GM18951 (cell line): ENCODE results near the gene PLEKHG3.

ENCODE experiments used
- POLR2A ChIP-seq: IDR thresholded peaks from 4 replicates; pipeline ENCODE4 v1.6.1; 2011; ENCODE audit warnings: mild to moderate bottlenecking; ENCODE audit not compliant: insufficient read length, insufficient read depth; ENCODE audit errors: extremely low read depth
- in situ Hi-C: fragments of 300-500 bp; cut with MboI; formaldehyde crosslinking; loops from one replicate; pipeline ENCODE4 v1.12.0; 2022; ENCODE audit warnings: low sequenced_read_pairs, mixed read lengths, inconsistent platforms; ENCODE audit not compliant: unreplicated experiment

PLEKHG3 gene

GRCh38 chr14:64692986-64693809 lies 11.0 kb upstream of the PLEKHG3 start:
- TF ChIP-seq POLR2A = no peak
- in situ Hi-C loops = no loop called here

- in situ Hi-C loops = no loop called here
- no peak for TF ChIP-seq POLR2A
Observed at GRCh38 chr14:64693810-64694165, 10.4 kb upstream of the PLEKHG3 start.

- no peak for TF ChIP-seq POLR2A
- in situ Hi-C loops = no loop called here
Observed at GRCh38 chr14:64695071-64695470, 9.2 kb upstream of the PLEKHG3 start.

- in situ Hi-C loops = no loop called here
- TF ChIP-seq POLR2A = no peak
Observed at GRCh38 chr14:64696355-64696857, 7.8 kb upstream of the PLEKHG3 start.

- TF ChIP-seq POLR2A = no peak
Observed at GRCh38 chr14:64698903-64699302, 5.3 kb upstream of the PLEKHG3 start.

GRCh38 chr14:64700290-64700689 lies 3.9 kb upstream of the PLEKHG3 start:
- in situ Hi-C loops = no loop called here
- no peak for TF ChIP-seq POLR2A

More at GRCh38 chr14:64698903-64699302, 5.3 kb upstream of the PLEKHG3 start:
- in situ Hi-C loops = no loop called here

- in situ Hi-C loops = no loop called here
- no peak for TF ChIP-seq POLR2A
Observed at GRCh38 chr14:64700894-64701293, 3.3 kb upstream of the PLEKHG3 start.

- no peak for TF ChIP-seq POLR2A
- in situ Hi-C loops = no loop called here
Observed at GRCh38 chr14:64701660-64702059, 2.6 kb upstream of the PLEKHG3 start.

GRCh38 chr14:64702493-64703394 lies 1.5 kb upstream of the PLEKHG3 start:
- in situ Hi-C loops = no loop called here
- TF ChIP-seq POLR2A = no peak

- TF ChIP-seq POLR2A = no peak
- in situ Hi-C loops = no loop called here
Observed at GRCh38 chr14:64703395-64704142, 655 bp upstream of the PLEKHG3 start.

GRCh38 chr14:64704743-64705380 lies 638 bp downstream of the PLEKHG3 start:
- TF ChIP-seq POLR2A = no peak
- in situ Hi-C loops = no loop called here

- no peak for TF ChIP-seq POLR2A
- in situ Hi-C loops = no loop called here
Observed at GRCh38 chr14:64705381-64706118, 1.3 kb downstream of the PLEKHG3 start.

- no peak for TF ChIP-seq POLR2A
- in situ Hi-C loops = no loop called here
Observed at GRCh38 chr14:64706119-64706592, 1.9 kb downstream of the PLEKHG3 start.
